Measurements from ENCODE around the gene MTHFR.

DNA sequence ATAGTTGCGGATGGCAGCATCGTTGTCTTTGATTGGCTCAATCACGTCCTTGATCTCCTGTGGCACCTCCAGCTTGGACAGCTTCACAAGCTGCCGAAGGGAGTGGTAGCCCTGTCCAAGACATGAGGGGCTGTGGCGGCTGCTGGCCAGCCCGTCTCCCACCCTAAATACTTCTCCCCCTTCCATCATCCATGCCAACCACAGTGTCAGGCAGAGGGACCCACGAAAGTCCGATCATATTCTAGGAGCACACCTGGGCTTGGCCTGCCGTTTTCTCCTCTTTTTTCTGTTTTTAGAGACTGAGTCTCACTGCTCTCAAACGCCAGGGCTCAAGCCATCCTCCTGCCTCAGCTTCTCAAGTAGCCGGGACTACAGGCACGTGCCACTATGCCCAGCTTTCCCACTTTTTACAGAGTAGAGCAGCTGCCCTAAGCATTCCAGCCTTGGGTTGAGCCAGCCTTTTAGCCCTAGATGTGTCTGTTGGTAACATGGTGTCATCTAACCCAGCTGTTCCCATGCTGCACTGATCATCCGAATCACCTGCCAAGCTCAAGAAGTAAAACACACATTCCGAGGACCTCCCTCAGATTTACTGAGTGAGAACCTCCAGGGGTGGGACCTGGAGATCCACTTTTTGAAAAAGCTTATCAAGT is 10.4 kb downstream of the MTHFR start:
- TF ChIP-seq, protein P1, sequence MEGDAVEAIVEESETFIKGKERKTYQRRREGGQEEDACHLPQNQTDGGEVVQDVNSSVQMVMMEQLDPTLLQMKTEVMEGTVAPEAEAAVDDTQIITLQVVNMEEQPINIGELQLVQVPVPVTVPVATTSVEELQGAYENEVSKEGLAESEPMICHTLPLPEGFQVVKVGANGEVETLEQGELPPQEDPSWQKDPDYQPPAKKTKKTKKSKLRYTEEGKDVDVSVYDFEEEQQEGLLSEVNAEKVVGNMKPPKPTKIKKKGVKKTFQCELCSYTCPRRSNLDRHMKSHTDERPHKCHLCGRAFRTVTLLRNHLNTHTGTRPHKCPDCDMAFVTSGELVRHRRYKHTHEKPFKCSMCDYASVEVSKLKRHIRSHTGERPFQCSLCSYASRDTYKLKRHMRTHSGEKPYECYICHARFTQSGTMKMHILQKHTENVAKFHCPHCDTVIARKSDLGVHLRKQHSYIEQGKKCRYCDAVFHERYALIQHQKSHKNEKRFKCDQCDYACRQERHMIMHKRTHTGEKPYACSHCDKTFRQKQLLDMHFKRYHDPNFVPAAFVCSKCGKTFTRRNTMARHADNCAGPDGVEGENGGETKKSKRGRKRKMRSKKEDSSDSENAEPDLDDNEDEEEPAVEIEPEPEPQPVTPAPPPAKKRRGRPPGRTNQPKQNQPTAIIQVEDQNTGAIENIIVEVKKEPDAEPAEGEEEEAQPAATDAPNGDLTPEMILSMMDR (IDR thresholded peaks at IDR 0.05): no peak
- TF ChIP-seq POLR2A (IDR thresholded peaks at IDR 0.05) (no peak), POLR2AphosphoS5 (IDR thresholded peaks at IDR 0.05) (no peak)

All from suprapubic skin (tissue), 4 donors.